ENCODE results near the gene PTDSS2.
"Not testable (repeated sequence)": the region's sequence is repeated elsewhere in the genome, so short reads cannot be mapped to it uniquely, and the experiment has no call there.

Gene PTDSS2

GRCh38 chr11:417652-418342, 32.3 kb upstream of the PTDSS2 start:
- no peaks in the 10 kb centered on the region for H3K9me3 Mint-ChIP-seq
- H3K36me3 Mint-ChIP-seq (ENCODE audit: insufficient read depth), result peaks cover 25% of the 10 kb centered on the region
- H3K4me1 Mint-ChIP-seq, result peaks cover 19% of the 10 kb centered on the region
- ATAC-seq (replicated peaks; ENCODE audit: extremely low read depth, poor library complexity, severe bottlenecking), result no peak
- DNase-seq (ENCODE audit: low spot score in 2 of 2), result peak in 1 of 2 donors; percentile 7
- H3K4me3 Mint-ChIP-seq, result peak overlapping the region; percentile 92
- no peak overlapping the region for H3K27ac Mint-ChIP-seq (ENCODE audit: low read depth)
- no peaks in the 10 kb centered on the region for H3K27me3 Mint-ChIP-seq

GRCh38 chr11:418343-419247, 31.5 kb upstream of the PTDSS2 start:
- H3K27me3 Mint-ChIP-seq, result no peaks in the 10 kb centered on the region
- H3K9me3 Mint-ChIP-seq, result no peaks in the 10 kb centered on the region
- H3K4me1 Mint-ChIP-seq, result peaks cover 13% of the 10 kb centered on the region
- H3K36me3 Mint-ChIP-seq (ENCODE audit: insufficient read depth), result peaks cover 22% of the 10 kb centered on the region
- peak in 1 of 2 donors; percentile 9 for DNase-seq (ENCODE audit: low spot score in 2 of 2)
- peak overlapping the region; percentile 70 for H3K27ac Mint-ChIP-seq (ENCODE audit: low read depth)
- ATAC-seq (replicated peaks; ENCODE audit: extremely low read depth, poor library complexity, severe bottlenecking), result no peak
- H3K4me3 Mint-ChIP-seq, result peak overlapping the region; percentile 92

- peak in 1 of 2 donors; percentile 6 for DNase-seq (ENCODE audit: low spot score in 2 of 2)
- ATAC-seq (replicated peaks; ENCODE audit: extremely low read depth, poor library complexity, severe bottlenecking), result no peak
- no peak overlapping the region for H3K27ac Mint-ChIP-seq (ENCODE audit: low read depth)
- no peak overlapping the region for H3K4me3 Mint-ChIP-seq
- H3K4me1 Mint-ChIP-seq, result peaks cover 9% of the 10 kb centered on the region
- H3K36me3 Mint-ChIP-seq (ENCODE audit: insufficient read depth), result peaks cover 23% of the 10 kb centered on the region
- no peaks in the 10 kb centered on the region for H3K27me3 Mint-ChIP-seq
- peaks cover 2% of the 10 kb centered on the region for H3K9me3 Mint-ChIP-seq
These were observed 30.7 kb upstream of the PTDSS2 start for GRCh38 chr11:419248-420005.

DNA sequence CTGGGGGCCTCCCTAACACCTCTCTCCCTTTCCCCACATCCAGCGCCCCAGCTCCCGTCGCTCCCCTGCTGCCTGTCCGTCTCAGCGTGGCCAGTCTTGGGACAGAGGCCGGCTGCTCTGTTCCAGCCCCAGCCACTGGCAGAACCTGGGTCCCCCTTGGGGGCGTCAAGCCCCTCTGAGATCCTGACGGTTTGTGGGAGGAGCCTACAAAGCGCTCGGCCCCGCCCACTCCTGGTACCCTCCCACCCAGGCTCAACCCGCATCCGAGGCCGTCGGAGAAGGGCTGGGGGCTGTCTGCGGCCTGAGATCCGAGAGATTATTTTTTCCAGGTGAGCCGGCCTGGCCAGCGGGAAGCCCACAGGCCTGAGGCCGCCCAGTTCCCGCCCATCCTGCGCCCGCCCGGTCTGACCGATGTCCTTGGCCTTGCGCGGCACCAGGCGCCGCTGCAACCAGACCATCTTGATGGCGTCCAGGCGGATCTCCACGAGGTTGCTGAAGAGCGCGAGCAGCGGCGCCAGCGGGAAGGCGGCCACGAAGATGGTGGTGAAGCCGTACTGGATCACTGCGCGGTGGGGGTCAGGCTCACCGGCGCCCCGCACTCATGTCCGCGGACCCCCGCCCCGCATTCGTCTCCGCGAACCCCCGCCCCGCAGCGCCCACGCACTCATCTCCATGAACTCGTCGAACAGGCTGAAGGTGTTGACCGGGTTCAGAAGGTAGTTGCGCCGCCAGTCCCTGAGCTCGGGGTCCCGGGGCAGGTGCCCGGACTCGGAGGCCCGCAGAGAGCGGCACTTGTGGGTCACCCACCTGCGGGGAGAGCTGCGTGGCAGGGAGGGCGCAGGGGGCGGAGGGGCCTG, 29.8 kb upstream of the PTDSS2 start:
- Mint-ChIP-seq H3K36me3 (ENCODE audit: insufficient read depth) (peaks cover 16% of the 10 kb centered on the region), H3K27me3 (no peaks in the 10 kb centered on the region), H3K27ac (ENCODE audit: low read depth) (no peak overlapping the region), H3K9me3 (peaks cover 8% of the 10 kb centered on the region), H3K4me3 (no peak overlapping the region), H3K4me1 (peaks cover 6% of the 10 kb centered on the region)
- peak in 1 of 2 donors; percentile 6 for DNase-seq (ENCODE audit: low spot score in 2 of 2)
- ATAC-seq (replicated peaks; ENCODE audit: extremely low read depth, poor library complexity, severe bottlenecking), result no peak

DNA sequence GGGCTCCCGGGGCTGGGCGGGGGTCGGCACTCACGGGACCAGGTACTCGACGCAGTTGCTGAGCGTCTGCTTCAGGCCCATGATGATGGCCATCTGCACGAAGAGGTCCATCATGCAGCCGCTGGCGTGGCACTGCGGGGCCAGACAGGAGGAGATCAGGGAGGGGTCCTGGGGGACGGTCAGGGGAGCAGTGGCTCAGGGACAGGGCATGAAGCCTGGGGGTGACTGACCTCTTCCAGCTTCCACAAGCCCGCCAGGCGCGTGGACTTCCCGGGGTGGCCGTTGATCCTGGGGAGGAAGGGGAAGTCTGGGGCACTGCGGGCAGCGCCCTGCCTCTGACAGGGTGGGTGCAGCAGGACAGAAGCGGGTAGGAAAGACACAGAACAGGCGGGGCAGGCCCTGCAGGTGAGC, 29.2 kb upstream of the PTDSS2 start:
- Mint-ChIP-seq H3K9me3 (peaks cover 8% of the 10 kb centered on the region), H3K4me3 (no peak overlapping the region), H3K27ac (ENCODE audit: low read depth) (no peak overlapping the region), H3K36me3 (ENCODE audit: insufficient read depth) (peaks cover 13% of the 10 kb centered on the region), H3K4me1 (peaks cover 6% of the 10 kb centered on the region), H3K27me3 (no peaks in the 10 kb centered on the region)
- DNase-seq (ENCODE audit: low spot score in 2 of 2) (no peak), ATAC-seq (replicated peaks; ENCODE audit: extremely low read depth, poor library complexity, severe bottlenecking) (no peak)

DNA sequence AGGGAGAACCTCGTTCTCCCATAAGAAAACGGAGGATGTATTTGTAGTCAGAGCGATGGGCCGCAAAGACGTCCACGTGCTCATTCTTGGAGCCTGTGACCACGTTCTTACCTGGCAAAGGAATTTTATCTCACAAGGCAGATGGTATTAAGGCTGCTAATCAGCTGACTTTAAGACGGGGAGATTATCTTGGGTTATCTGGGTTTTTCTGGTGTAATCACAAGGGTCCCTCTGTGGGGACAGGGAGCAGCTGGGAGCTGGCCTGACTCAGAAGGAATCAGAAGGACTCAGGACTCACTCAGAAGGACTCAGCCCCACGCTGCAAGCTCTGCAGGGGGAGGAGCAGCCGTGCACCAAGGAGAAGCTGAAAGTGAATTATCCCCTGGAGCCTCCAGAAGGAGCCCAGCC, 27.8 kb upstream of the PTDSS2 start:
- Mint-ChIP-seq H3K4me1 (no peaks in the 10 kb centered on the region), H3K9me3 (peaks cover 8% of the 10 kb centered on the region), H3K4me3 (no peak overlapping the region), H3K27me3 (no peaks in the 10 kb centered on the region), H3K27ac (ENCODE audit: low read depth) (no peak overlapping the region), H3K36me3 (ENCODE audit: insufficient read depth) (peaks cover 12% of the 10 kb centered on the region)
- DNase-seq (ENCODE audit: low spot score in 2 of 2), result peak in 1 of 2 donors; percentile 7
- ATAC-seq (replicated peaks; ENCODE audit: extremely low read depth, poor library complexity, severe bottlenecking), result no peak

- Mint-ChIP-seq H3K27me3 (no peaks in the 10 kb centered on the region), H3K27ac (ENCODE audit: low read depth) (peak overlapping the region; percentile 35)
These were observed 25.8 kb upstream of the PTDSS2 start for GRCh38 chr11:424232-424631.

DNA sequence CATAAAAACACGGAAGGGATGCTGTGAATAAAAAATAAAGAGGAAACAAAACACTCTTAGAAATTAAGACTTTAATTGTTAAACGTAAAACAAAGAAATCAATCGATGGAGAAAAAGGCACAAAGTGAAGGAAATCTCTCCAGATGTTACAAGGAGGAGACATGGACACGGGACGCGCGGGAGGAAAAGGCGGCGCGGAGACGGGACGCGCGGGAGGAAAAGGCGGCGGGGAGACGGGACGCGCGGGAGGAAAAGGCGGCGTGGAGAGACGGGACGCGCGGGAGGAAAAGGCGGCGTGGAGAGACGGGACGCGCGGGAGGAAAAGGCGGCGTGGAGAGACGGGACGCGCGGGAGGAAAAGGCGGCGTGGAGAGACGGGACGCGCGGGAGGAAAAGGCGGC, 25.3 kb upstream of the PTDSS2 start:
- H3K4me1 Mint-ChIP-seq; H3K27me3 Mint-ChIP-seq; H3K9me3 Mint-ChIP-seq; DNase-seq (ENCODE audit: low spot score in 2 of 2); ATAC-seq (replicated peaks; ENCODE audit: extremely low read depth, poor library complexity, severe bottlenecking); H3K4me3 Mint-ChIP-seq: not testable (repeated sequence)
- H3K36me3 Mint-ChIP-seq (ENCODE audit: insufficient read depth), result peaks cover 13% of the 10 kb centered on the region
- H3K27ac Mint-ChIP-seq (ENCODE audit: low read depth), result peak overlapping the region; percentile 35

More at GRCh38 chr11:424232-424631, 25.8 kb upstream of the PTDSS2 start:
- peaks cover 10% of the 10 kb centered on the region for H3K36me3 Mint-ChIP-seq (ENCODE audit: insufficient read depth)
- ATAC-seq (replicated peaks; ENCODE audit: extremely low read depth, poor library complexity, severe bottlenecking), result no peak
- no peak for DNase-seq (ENCODE audit: low spot score in 2 of 2)
- no peak overlapping the region for H3K4me3 Mint-ChIP-seq
- peaks cover 8% of the 10 kb centered on the region for H3K9me3 Mint-ChIP-seq
- no peaks in the 10 kb centered on the region for H3K4me1 Mint-ChIP-seq

DNA sequence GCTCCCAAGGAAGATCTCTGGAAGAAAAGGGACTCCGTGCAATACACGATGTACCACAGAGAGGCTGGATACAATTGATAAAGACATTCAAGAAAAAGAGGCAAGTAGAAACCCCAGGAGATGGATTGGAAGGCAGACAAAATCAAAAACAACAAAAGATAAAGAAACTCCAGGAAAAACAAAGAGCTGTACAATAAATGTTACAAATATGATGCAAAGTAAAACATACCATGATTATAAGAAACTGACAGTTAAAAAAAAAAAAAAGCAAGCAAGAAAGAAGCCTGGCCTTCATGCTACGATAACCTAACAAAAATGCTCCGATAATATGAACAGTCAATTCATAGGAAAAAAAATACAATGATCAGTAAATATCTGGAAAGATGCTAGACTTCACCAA, 24.8 kb upstream of the PTDSS2 start:
- Mint-ChIP-seq H3K27me3 (no peaks in the 10 kb centered on the region), H3K4me1 (no peaks in the 10 kb centered on the region), H3K4me3 (no peak overlapping the region), H3K36me3 (ENCODE audit: insufficient read depth) (peaks cover 13% of the 10 kb centered on the region), H3K9me3 (peaks cover 8% of the 10 kb centered on the region), H3K27ac (ENCODE audit: low read depth) (no peak overlapping the region)
- no peak for ATAC-seq (replicated peaks; ENCODE audit: extremely low read depth, poor library complexity, severe bottlenecking)
- no peak for DNase-seq (ENCODE audit: low spot score in 2 of 2)

DNA sequence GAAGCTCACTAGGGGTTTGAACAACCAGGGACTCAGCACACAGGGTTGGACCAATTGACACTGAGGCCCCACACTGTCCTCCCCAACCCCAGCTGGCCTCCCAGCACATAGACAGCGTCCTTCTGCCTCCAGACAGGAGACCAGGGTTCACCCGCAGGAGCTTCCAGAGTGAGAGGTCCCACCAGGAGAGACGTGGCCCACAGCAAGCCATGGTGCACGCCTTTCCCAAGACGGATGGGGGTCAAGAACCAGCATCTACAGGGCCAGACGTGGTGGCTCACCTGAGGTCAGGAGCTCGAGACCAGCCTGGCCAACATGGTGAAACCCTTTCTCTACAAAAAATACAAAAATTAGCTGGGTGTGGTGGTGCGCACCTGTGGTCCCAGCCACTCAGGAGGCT, 23.2 kb upstream of the PTDSS2 start:
- Mint-ChIP-seq H3K36me3 (ENCODE audit: insufficient read depth) (peaks cover 13% of the 10 kb centered on the region), H3K4me1 (no peaks in the 10 kb centered on the region), H3K27me3 (no peaks in the 10 kb centered on the region), H3K27ac (ENCODE audit: low read depth) (no peak overlapping the region), H3K4me3 (no peak overlapping the region), H3K9me3 (peaks cover 8% of the 10 kb centered on the region)
- ATAC-seq (replicated peaks; ENCODE audit: extremely low read depth, poor library complexity, severe bottlenecking), result no peak
- DNase-seq (ENCODE audit: low spot score in 2 of 2), result no peak

- no peak for DNase-seq (ENCODE audit: low spot score in 2 of 2)
- no peak for ATAC-seq (replicated peaks; ENCODE audit: extremely low read depth, poor library complexity, severe bottlenecking)
- peaks cover 8% of the 10 kb centered on the region for H3K9me3 Mint-ChIP-seq
- peaks cover 12% of the 10 kb centered on the region for H3K36me3 Mint-ChIP-seq (ENCODE audit: insufficient read depth)
- no peak overlapping the region for H3K27ac Mint-ChIP-seq (ENCODE audit: low read depth)
- no peaks in the 10 kb centered on the region for H3K4me1 Mint-ChIP-seq
- no peak overlapping the region for H3K4me3 Mint-ChIP-seq
- H3K27me3 Mint-ChIP-seq, result no peaks in the 10 kb centered on the region
These were observed 21.8 kb upstream of the PTDSS2 start for GRCh38 chr11:428295-428694.

- ATAC-seq (replicated peaks; ENCODE audit: extremely low read depth, poor library complexity, severe bottlenecking) (no peak), DNase-seq (ENCODE audit: low spot score in 2 of 2) (no peak)
- Mint-ChIP-seq H3K36me3 (ENCODE audit: insufficient read depth) (peaks cover 10% of the 10 kb centered on the region), H3K9me3 (peaks cover 6% of the 10 kb centered on the region), H3K27ac (ENCODE audit: low read depth) (no peak overlapping the region), H3K4me3 (no peak overlapping the region), H3K4me1 (no peaks in the 10 kb centered on the region), H3K27me3 (no peaks in the 10 kb centered on the region)
These were observed 20.7 kb upstream of the PTDSS2 start for GRCh38 chr11:429391-429790.

Data from central memory CD8-positive, alpha-beta T cell (primary cell).